CD4-positive, alpha-beta T cell treated with Interleukin-2 at 100 ng/mL for 4 hours (primary cell): ENCODE data around the gene PEMT.

Experiments
- DNase-seq: peaks from one replicate; pipeline ENCODE4 v3.0.0-alpha.2; 2020; ENCODE audit warnings: low spot score

Gene PEMT

GRCh38 chr17:17605083-17605728 lies 13.7 kb upstream of the PEMT start:
- no peak for DNase-seq

- no peak for DNase-seq
Observed at GRCh38 chr17:17603895-17604225, 12.4 kb upstream of the PEMT start.

GRCh38 chr17:17603178-17603894 lies 11.8 kb upstream of the PEMT start:
- no peak for DNase-seq

- DNase-seq: no peak
Observed at GRCh38 chr17:17599965-17600364, 8.5 kb upstream of the PEMT start.

- no peak for DNase-seq
Observed at GRCh38 chr17:17598003-17598402, 6.5 kb upstream of the PEMT start.

- DNase-seq: no peak
Observed at GRCh38 chr17:17595755-17596154, 4.2 kb upstream of the PEMT start.

GRCh38 chr17:17593222-17593620 lies 1.7 kb upstream of the PEMT start:
- DNase-seq: no peak

GRCh38 chr17:17590883-17591354 lies 589 bp downstream of the PEMT start:
- DNase-seq: no peak

- no peak for DNase-seq
Observed at GRCh38 chr17:17590141-17590751, 1.3 kb downstream of the PEMT start.

GRCh38 chr17:17587614-17588337 lies 3.7 kb downstream of the PEMT start:
- DNase-seq: no peak

GRCh38 chr17:17582372-17582771 lies 9.1 kb downstream of the PEMT start:
- DNase-seq: no peak

GRCh38 chr17:17581509-17581908 lies 10.0 kb downstream of the PEMT start:
- DNase-seq: no peak

GRCh38 chr17:17580662-17581470 lies 10.6 kb downstream of the PEMT start:
- DNase-seq: no peak

- DNase-seq: no peak
Observed at GRCh38 chr17:17579691-17580090, 11.8 kb downstream of the PEMT start.

GRCh38 chr17:17577373-17577772 lies 14.1 kb downstream of the PEMT start:
- DNase-seq: no peak

GRCh38 chr17:17576772-17577234 lies 14.7 kb downstream of the PEMT start:
- no peak for DNase-seq

GRCh38 chr17:17575360-17576251 lies 15.9 kb downstream of the PEMT start:
- DNase-seq: no peak

GRCh38 chr17:17573912-17574311 lies 17.6 kb downstream of the PEMT start:
- DNase-seq: no peak

- DNase-seq: no peak
Observed at GRCh38 chr17:17572010-17572785, 19.3 kb downstream of the PEMT start.
